Caco-2 (cell line): ENCODE results near the gene B4GALT7. TPM values are rescaled to one million over a fixed set of nuclear protein-coding genes. Genes with fewer than 3 reads are reported as not detected.

Experiments
- BruUV-seq: library from RNA; stranded (reverse); fragments of 400-500 nt; replicated peaks from 2 replicates; lab custom pipeline; 2021; lab: Mats Ljungman, UMichigan
- CTCF ChIA-PET: fragments of 300-600 bp; sonication (Branson Sonifier 250); formaldehyde crosslinking; loops from one replicate; lab custom pipeline; 2022; ENCODE audit warnings: antibody characterized with exemption; lab: Charles Lee
- POLR2A ChIA-PET: fragments of 300-600 bp; sonication (Branson Sonifier 250); formaldehyde crosslinking; loops from one replicate; lab custom pipeline; 2022; ENCODE audit warnings: antibody characterized with exemption; lab: Charles Lee
- DNase-seq, 2 experiments: peaks; one replicate each; pipeline versions ENCODE4 v3.0.0 to v3.0.0-alpha.2; 2020 to 2022
- H3K27me3 ChIP-seq: replicated peaks from 2 replicates; pipeline ENCODE4 v1.6.0; 2011; ENCODE audit warnings: low read length; ENCODE audit not compliant: control insufficient read depth, insufficient read depth
- H3K36me3 ChIP-seq: 2 replicates; pipeline ENCODE4 v1.5.1; 2011; ENCODE audit warnings: low read length; ENCODE audit not compliant: control insufficient read depth, insufficient read depth
- H3K4me1 ChIP-seq: fragments of 250-450 bp; sonication (Bioruptor Pico); 2 replicates; pipeline ENCODE4 v1.5.1; 2020; ENCODE audit warnings: mild to moderate bottlenecking
- H3K4me3 ChIP-seq: 2 replicates; pipeline ENCODE4 v1.5.1; 2011; ENCODE audit warnings: low read depth, mild to moderate bottlenecking, control low read depth, low read length
- H3K9me3 ChIP-seq: fragments of 250-450 bp; sonication (Bioruptor Pico); 2 replicates; pipeline ENCODE4 v1.5.1; 2020; ENCODE audit warnings: mild to moderate bottlenecking, moderate library complexity
- H3K27ac Mint-ChIP-seq: one replicate; pipeline ENCODE4 v1.8.0; 2022; ENCODE audit warnings: mixed read lengths; ENCODE audit not compliant: unreplicated experiment
- H3K27me3 Mint-ChIP-seq: one replicate; pipeline ENCODE4 v1.8.0; 2022; ENCODE audit warnings: mixed read lengths; ENCODE audit not compliant: insufficient read depth, unreplicated experiment
- H3K36me3 Mint-ChIP-seq: one replicate; pipeline ENCODE4 v1.8.0; 2022; ENCODE audit warnings: mild to moderate bottlenecking, mixed read lengths; ENCODE audit not compliant: insufficient read depth, unreplicated experiment
- H3K4me1 Mint-ChIP-seq: one replicate; pipeline ENCODE4 v1.8.0; 2022; ENCODE audit warnings: low read depth, mixed read lengths; ENCODE audit not compliant: unreplicated experiment
- H3K4me3 Mint-ChIP-seq: one replicate; pipeline ENCODE4 v1.8.0; 2022; ENCODE audit warnings: mild to moderate bottlenecking, moderate library complexity, mixed read lengths; ENCODE audit not compliant: unreplicated experiment
- H3K9me3 Mint-ChIP-seq: one replicate; pipeline ENCODE4 v1.8.0; 2022; ENCODE audit warnings: mixed read lengths; ENCODE audit not compliant: unreplicated experiment
- intact Hi-C: fragments of 100-400 bp; cut with micrococcal nuclease; formaldehyde crosslinking; loops from one replicate; pipeline ENCODE4 v1.10.0; 2022; ENCODE audit not compliant: unreplicated experiment
- total RNA-seq: library from RNA; stranded (reverse); gene quantifications from 2 replicates; pipeline ENCODE4 v1.2.3, GENCODE V29; 2022
- TF ChIP-seq, protein P1 (sequence below), 2 experiments: fragments of 200-600 bp in 1 of 2; IDR thresholded peaks; 1 replicate in 1 of 2; 2 replicates in 1 of 2; pipeline versions ENCODE4 v1.5.1 to v1.8.0; 2011 to 2022; ENCODE audit warnings: antibody characterized with exemption in 1 of 2, control low read depth in 1 of 2, inconsistent platforms in 1 of 2, low read depth in 1 of 2, low read length in 1 of 2, mild to moderate bottlenecking in 1 of 2, moderate library complexity in 1 of 2; ENCODE audit not compliant: insufficient read depth in 1 of 2, severe bottlenecking in 1 of 2, unreplicated experiment in 1 of 2

The B4GALT7 gene
- total RNA-seq, 1 experiment from 2014 or later, result 30.0 TPM

DNA sequence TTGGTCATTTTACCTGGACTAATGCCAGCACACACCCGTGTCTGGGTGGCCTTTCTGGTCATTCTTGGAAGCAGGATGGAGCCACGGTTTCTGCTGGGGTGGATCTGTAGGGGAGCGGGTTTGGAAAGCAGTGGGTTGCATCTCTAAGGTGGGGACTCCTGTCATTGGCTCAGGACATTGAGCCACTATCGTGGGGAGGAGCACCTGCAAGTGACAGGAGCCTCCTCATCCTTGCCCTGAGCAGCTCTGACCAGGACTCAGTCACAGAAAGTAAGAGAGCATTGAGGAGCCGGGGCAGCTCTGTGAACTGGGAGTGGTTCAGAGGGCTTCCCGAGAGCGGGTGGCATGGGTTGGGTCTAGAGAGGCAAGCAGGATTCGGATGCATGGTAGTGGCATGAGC, 3.7 kb downstream of the B4GALT7 start:
- Mint-ChIP-seq H3K27me3 (no peaks in the 10 kb centered on the region), H3K4me1 (peaks cover 5% of the 10 kb centered on the region), H3K9me3 (no peaks in the 10 kb centered on the region), H3K27ac (no peak overlapping the region), H3K4me3 (no peak overlapping the region), H3K36me3 (peaks cover 38% of the 10 kb centered on the region)
- ChIA-PET CTCF (no interaction called here), POLR2A (interaction anchor here (1.5 kb wide), 1 partner anchor 11 kb away, joined by 3 read pairs; the partner anchor contains the start of gene TMED9)
- Histone ChIP-seq H3K27me3 (no peaks in the 10 kb centered on the region), H3K4me1 (peaks cover 7% of the 10 kb centered on the region; the same call in 1 of the 2 replicates), H3K9me3 (no peaks in the 10 kb centered on the region), H3K4me3 (no peak overlapping the region), H3K36me3 (no peaks in the 10 kb centered on the region)
- DNase-seq, result no peak
- TF ChIP-seq, protein P1, sequence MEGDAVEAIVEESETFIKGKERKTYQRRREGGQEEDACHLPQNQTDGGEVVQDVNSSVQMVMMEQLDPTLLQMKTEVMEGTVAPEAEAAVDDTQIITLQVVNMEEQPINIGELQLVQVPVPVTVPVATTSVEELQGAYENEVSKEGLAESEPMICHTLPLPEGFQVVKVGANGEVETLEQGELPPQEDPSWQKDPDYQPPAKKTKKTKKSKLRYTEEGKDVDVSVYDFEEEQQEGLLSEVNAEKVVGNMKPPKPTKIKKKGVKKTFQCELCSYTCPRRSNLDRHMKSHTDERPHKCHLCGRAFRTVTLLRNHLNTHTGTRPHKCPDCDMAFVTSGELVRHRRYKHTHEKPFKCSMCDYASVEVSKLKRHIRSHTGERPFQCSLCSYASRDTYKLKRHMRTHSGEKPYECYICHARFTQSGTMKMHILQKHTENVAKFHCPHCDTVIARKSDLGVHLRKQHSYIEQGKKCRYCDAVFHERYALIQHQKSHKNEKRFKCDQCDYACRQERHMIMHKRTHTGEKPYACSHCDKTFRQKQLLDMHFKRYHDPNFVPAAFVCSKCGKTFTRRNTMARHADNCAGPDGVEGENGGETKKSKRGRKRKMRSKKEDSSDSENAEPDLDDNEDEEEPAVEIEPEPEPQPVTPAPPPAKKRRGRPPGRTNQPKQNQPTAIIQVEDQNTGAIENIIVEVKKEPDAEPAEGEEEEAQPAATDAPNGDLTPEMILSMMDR (IDR thresholded peaks at IDR 0.05; ENCODE audit: insufficient read depth in 1 of 2, low read depth in 1 of 2, low read length in 1 of 2, severe bottlenecking in 1 of 2, unreplicated experiment in 1 of 2), result no peak
- intact Hi-C loops, result no loop called here
- BruUV-seq, result no TSS peak

DNA sequence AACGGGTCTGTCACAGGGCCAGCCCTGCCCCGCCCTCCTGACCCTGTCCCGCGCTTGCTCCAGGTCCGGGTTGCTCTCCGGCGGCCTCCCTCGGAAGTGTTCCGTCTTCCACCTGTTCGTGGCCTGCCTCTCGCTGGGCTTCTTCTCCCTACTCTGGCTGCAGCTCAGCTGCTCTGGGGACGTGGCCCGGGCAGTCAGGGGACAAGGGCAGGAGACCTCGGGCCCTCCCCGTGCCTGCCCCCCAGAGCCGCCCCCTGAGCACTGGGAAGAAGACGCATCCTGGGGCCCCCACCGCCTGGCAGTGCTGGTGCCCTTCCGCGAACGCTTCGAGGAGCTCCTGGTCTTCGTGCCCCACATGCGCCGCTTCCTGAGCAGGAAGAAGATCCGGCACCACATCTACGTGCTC, 4.2 kb downstream of the B4GALT7 start:
- Histone ChIP-seq H3K36me3 (no peaks in the 10 kb centered on the region), H3K4me3 (no peak overlapping the region), H3K27me3 (no peaks in the 10 kb centered on the region), H3K9me3 (no peaks in the 10 kb centered on the region), H3K4me1 (peaks cover 7% of the 10 kb centered on the region; the same call in 1 of the 2 replicates)
- no peaks in the 10 kb centered on the region for H3K9me3 Mint-ChIP-seq
- POLR2A ChIA-PET, result interaction anchor here (1.5 kb wide), 1 partner anchor 12 kb away, joined by 3 read pairs; the partner anchor contains the start of gene TMED9
- TF ChIP-seq, protein P1 (IDR thresholded peaks at IDR 0.05; ENCODE audit: insufficient read depth in 1 of 2, low read depth in 1 of 2, low read length in 1 of 2, severe bottlenecking in 1 of 2, unreplicated experiment in 1 of 2), result no peak
- H3K27ac Mint-ChIP-seq, result no peak overlapping the region
- intact Hi-C loops, result no loop called here
- H3K4me1 Mint-ChIP-seq, result peaks cover 5% of the 10 kb centered on the region
- H3K27me3 Mint-ChIP-seq, result no peaks in the 10 kb centered on the region
- CTCF ChIA-PET, result no interaction called here
- H3K36me3 Mint-ChIP-seq, result peaks cover 42% of the 10 kb centered on the region
- no TSS peak for BruUV-seq
- no peak for DNase-seq
- H3K4me3 Mint-ChIP-seq, result no peak overlapping the region

DNA sequence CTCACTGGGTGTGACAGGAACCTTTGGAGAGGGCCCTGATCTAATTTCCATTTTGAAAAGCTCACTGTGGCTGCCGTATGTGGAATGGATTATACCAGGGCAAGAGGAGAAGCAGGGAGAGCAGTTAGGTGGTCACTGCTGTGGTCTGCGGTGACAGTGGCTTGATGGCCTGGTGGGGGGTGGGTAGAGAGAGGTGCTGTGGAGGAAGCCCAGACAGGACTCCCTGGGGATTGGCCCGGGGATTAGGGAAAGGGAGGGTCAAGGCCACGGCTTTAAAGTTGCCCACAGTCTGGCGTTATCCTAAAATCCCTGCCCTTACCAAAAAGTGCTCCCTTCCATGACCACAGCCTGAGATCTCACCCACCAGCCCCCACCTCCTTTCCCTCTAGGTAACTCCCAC, 4.7 kb downstream of the B4GALT7 start:
- no peak overlapping the region for H3K4me3 ChIP-seq
- DNase-seq, result no peak
- H3K27ac Mint-ChIP-seq, result no peak overlapping the region
- H3K27me3 Mint-ChIP-seq, result no peaks in the 10 kb centered on the region
- no peaks in the 10 kb centered on the region for H3K9me3 Mint-ChIP-seq
- TF ChIP-seq, protein P1 (IDR thresholded peaks at IDR 0.05; ENCODE audit: insufficient read depth in 1 of 2, low read depth in 1 of 2, low read length in 1 of 2, severe bottlenecking in 1 of 2, unreplicated experiment in 1 of 2), result no peak
- no peaks in the 10 kb centered on the region for H3K27me3 ChIP-seq
- no peak overlapping the region for H3K4me3 Mint-ChIP-seq
- ChIA-PET POLR2A (interaction anchor here (1.5 kb wide), 1 partner anchor 12 kb away, joined by 3 read pairs; the partner anchor contains the start of gene TMED9), CTCF (no interaction called here)
- no TSS peak for BruUV-seq
- H3K36me3 Mint-ChIP-seq, result peaks cover 46% of the 10 kb centered on the region
- H3K4me1 Mint-ChIP-seq, result peaks cover 5% of the 10 kb centered on the region
- intact Hi-C loops, result no loop called here
- no peaks in the 10 kb centered on the region for H3K9me3 ChIP-seq
- no peaks in the 10 kb centered on the region for H3K36me3 ChIP-seq
- peaks cover 7% of the 10 kb centered on the region; the same call in 1 of the 2 replicates for H3K4me1 ChIP-seq
